GM12878 (cell line): ENCODE results near the gene ERVV-1. TPM values are rescaled to one million over a fixed set of nuclear protein-coding genes. Genes with fewer than 3 reads are reported as not detected.

Source experiments
- ATAC-seq: fragments of 200-7000 bp; cut with Tn5 transposase; 3 replicates; pipeline ENCODE4 v1.9.1; 2020; ENCODE audit warnings: mild to moderate bottlenecking, moderate library complexity
- BruUV-seq: library from RNA; stranded (reverse); fragments of 400-500 nt; replicated peaks from 2 replicates; lab custom pipeline; 2021; lab: Mats Ljungman, UMichigan
- CTCF ChIA-PET: fragments of 300-600 bp; sonication (Branson Sonifier 250); formaldehyde crosslinking; extraction: SDS; loops from one replicate; lab custom pipeline; 2021; ENCODE audit warnings: inconsistent platforms; lab: Yijun Ruan, JAX
- POLR2A ChIA-PET: fragments of 350-600 bp; formaldehyde crosslinking; extraction: SDS; loops from one replicate; lab custom pipeline; 2021; ENCODE audit warnings: inconsistent platforms; lab: Charles Lee
- RAD21 ChIA-PET: fragments of 300-600 bp; sonication (Branson Sonifier 250); formaldehyde crosslinking; loops from one replicate; lab custom pipeline; 2023; ENCODE audit warnings: antibody characterized with exemption; ENCODE audit not compliant: unreplicated experiment; lab: Charles Lee
- SMC1A ChIA-PET: fragments of 300-600 bp; sonication (Branson Sonifier 250); formaldehyde crosslinking; loops from one replicate; lab custom pipeline; 2023; ENCODE audit not compliant: unreplicated experiment, uncharacterized antibody; lab: Charles Lee
- DNase-seq: peaks from one replicate; pipeline ENCODE4 v3.0.0-alpha.2; 2011; ENCODE audit warnings: low read depth, low spot score
- FAIRE-seq: peaks from 3 replicates; lab custom pipeline; 2011; peaks lifted over from hg19 to GRCh38; lab: Jason Lieb, UNC
- H2AFZ ChIP-seq: 2 replicates; pipeline ENCODE4 v1.6.0; 2011; ENCODE audit warnings: low read depth, low read length, control low read depth; ENCODE audit not compliant: control insufficient read depth
- H3K27ac ChIP-seq: 2 replicates; pipeline ENCODE4 v1.5.1; 2011; ENCODE audit warnings: control low read depth; ENCODE audit not compliant: control insufficient read depth, insufficient read depth
- H3K27me3 ChIP-seq, 2 experiments: replicated peaks in 1 of 2; 2 replicates each; pipeline versions ENCODE4 v1.6.0 to v1.6.1; 2011; ENCODE audit warnings: low read length in 1 of 2; ENCODE audit not compliant: control insufficient read depth in 2 of 2, insufficient read depth in 2 of 2
- H3K36me3 ChIP-seq, 2 experiments: 2 replicates each; pipeline ENCODE4 v1.5.1; 2011; ENCODE audit warnings: low read length in 1 of 2; ENCODE audit not compliant: control insufficient read depth in 2 of 2, insufficient read depth in 2 of 2
- H3K4me1 ChIP-seq: 2 replicates; pipeline ENCODE4 v1.6.1; 2011; ENCODE audit warnings: mild to moderate bottlenecking, low read length, moderate library complexity, mixed read lengths; ENCODE audit not compliant: control insufficient read depth, insufficient read depth
- H3K4me2 ChIP-seq: 2 replicates; pipeline ENCODE4 v1.6.0; 2011; ENCODE audit warnings: control low read depth; ENCODE audit not compliant: control insufficient read depth, insufficient read depth
- H3K4me3 ChIP-seq: fragments of 200-600 bp; sonication (generic); 2 replicates; pipeline ENCODE4 v1.5.1; 2016
- H3K79me2 ChIP-seq: 2 replicates; pipeline ENCODE4 v1.6.0; 2011; ENCODE audit warnings: low read length; ENCODE audit not compliant: control insufficient read depth, insufficient read depth
- H3K9ac ChIP-seq: 2 replicates; pipeline ENCODE4 v1.8.0; 2011; ENCODE audit warnings: low read length, control low read depth, mixed read lengths; ENCODE audit not compliant: control insufficient read depth, insufficient read depth
- H3K9me3 ChIP-seq: replicated peaks from 3 replicates; pipeline ENCODE4 v1.5.1; 2011; ENCODE audit warnings: mild to moderate bottlenecking, low read length; ENCODE audit not compliant: control insufficient read depth, insufficient read depth
- H4K20me1 ChIP-seq: 2 replicates; pipeline ENCODE4 v1.6.0; 2011; ENCODE audit not compliant: control insufficient read depth, insufficient read depth
- ATF7 ChIP-seq: fragments of 450-650 bp; IDR thresholded peaks from 2 replicates; pipeline ENCODE4 v1.6.1; 2016; ENCODE audit warnings: low read depth, mild to moderate bottlenecking
- CREB1 ChIP-seq: IDR thresholded peaks from 2 replicates; pipeline ENCODE4 v1.6.1; 2012; ENCODE audit warnings: low read depth, mild to moderate bottlenecking, inconsistent platforms
- CREM ChIP-seq: IDR thresholded peaks from 2 replicates; pipeline ENCODE4 v1.6.1; 2014; ENCODE audit warnings: antibody characterized with exemption, low read depth
- E4F1 ChIP-seq: fragments of 450-650 bp; IDR thresholded peaks from 2 replicates; pipeline ENCODE4 v1.6.1; 2018; ENCODE audit warnings: borderline replicate concordance, mild to moderate bottlenecking; ENCODE audit not compliant: partially characterized antibody
- EGR1 ChIP-seq, 2 experiments: IDR thresholded peaks; 1 replicate in 1 of 2; 2 replicates in 1 of 2; pipeline ENCODE4 v1.6.1; 2011 to 2012; ENCODE audit warnings: low read depth in 2 of 2, low read length in 2 of 2, borderline replicate concordance in 1 of 2, mild to moderate bottlenecking in 1 of 2, moderate library complexity in 1 of 2
- KDM1A ChIP-seq: fragments of 200-600 bp; sonication (generic); IDR thresholded peaks from 2 replicates; pipeline ENCODE4 v1.6.1; 2016; ENCODE audit warnings: borderline replicate concordance
- PAX8 ChIP-seq: fragments of 450-650 bp; IDR thresholded peaks from 2 replicates; pipeline ENCODE4 v1.6.1; 2017; ENCODE audit warnings: mild to moderate bottlenecking, moderate library complexity
- POLR2AphosphoS5 ChIP-seq: IDR thresholded peaks from 2 replicates; pipeline ENCODE4 v1.6.1; 2011; ENCODE audit warnings: mild to moderate bottlenecking, low read length, inconsistent platforms
- SIX5 ChIP-seq: IDR thresholded peaks from 2 replicates; pipeline ENCODE4 v1.6.1; 2011; ENCODE audit warnings: mild to moderate bottlenecking, low read depth, low read length, moderate library complexity; ENCODE audit not compliant: severe bottlenecking
- SMARCA5 ChIP-seq: fragments of 450-650 bp; IDR thresholded peaks from 2 replicates; pipeline ENCODE4 v1.6.1; 2017; ENCODE audit warnings: mild to moderate bottlenecking
- STAT1 ChIP-seq: fragments of 450-650 bp; conservative IDR thresholded peaks from 2 replicates; pipeline ENCODE4 v1.6.1; 2014; ENCODE audit warnings: antibody characterized with exemption, mild to moderate bottlenecking
- TBL1XR1 ChIP-seq: IDR thresholded peaks from 2 replicates; pipeline ENCODE4 v1.6.1; 2012; ENCODE audit warnings: low read depth, low read length, improper control_type of control experiment
- ZNF274 ChIP-seq: IDR thresholded peaks from one replicate; pipeline ENCODE4 v1.8.0; 2011; ENCODE audit not compliant: insufficient read length, insufficient read depth
- WGBS: methylation state at CpG from one replicate; pipeline ENCODE4 v1.1.6; 2016; ENCODE audit warnings: low lambda C conversion rate; ENCODE audit not compliant: insufficient replicate concordance, insufficient coverage; ENCODE audit errors: missing lambda C conversion rate; 5-methylcytosine and 5-hydroxymethylcytosine counted together
- in situ Hi-C: fragments of 300-500 bp; cut with MboI; formaldehyde crosslinking; loops from 9 replicates; pipeline ENCODE4 v1.14.3; 2018; ENCODE audit warnings: mixed read lengths
- intact Hi-C: fragments of 100-400 bp; cut with micrococcal nuclease; formaldehyde crosslinking; loops from one replicate; pipeline ENCODE4 v1.14.2; 2022; ENCODE audit not compliant: unreplicated experiment
- polyA plus RNA-seq, 11 experiments: library from polyadenylated mRNA; depleted of rRNA in 4 of 11; unstranded in 6 of 11; stranded (reverse) in 5 of 11; fragments of >200 nt; fragmentation: Nextera tagmentation in 4 of 11; fragmentation: Illumina TruSeq in 1 of 11; extraction: Ambion mirVana in 4 of 11; extraction: Trizol in 1 of 11; gene quantifications; 1 replicate in 1 of 11; 2 replicates in 10 of 11; pipeline versions ENCODE4 v1.2.1 to v1.2.3, GENCODE V29; 2011 to 2016; ENCODE audit warnings: inconsistent platforms in 2 of 11, missing spikeins in 2 of 11, low read depth in 1 of 11
- total RNA-seq, 4 experiments: library from RNA; depleted of rRNA in 3 of 4; stranded (reverse); fragments of >200 nt in 3 of 4; fragmentation: Illumina TruSeq in 1 of 4; extraction: Trizol in 1 of 4; gene quantifications; 2 replicates each; pipeline versions ENCODE4 v1.2.1 to v1.2.3, GENCODE V29; 2013 to 2021
- TF ChIP-seq, protein P1 (sequence below): IDR thresholded peaks from 2 replicates; pipeline ENCODE4 v1.6.1; 2012; ENCODE audit warnings: low read depth, low read length, improper control_type of control experiment
- TF ChIP-seq, protein P2 (sequence below): fragments of 450-650 bp; IDR thresholded peaks from 2 replicates; pipeline ENCODE4 v1.6.1; 2017; ENCODE audit warnings: low read depth, mild to moderate bottlenecking, moderate library complexity
- TF ChIP-seq, protein P3 (sequence below): fragments of 150-350 bp; IDR thresholded peaks from 2 replicates; pipeline ENCODE4 v1.6.1; 2016; ENCODE audit warnings: low read depth, low read length
- TF ChIP-seq, protein P4 (sequence below): IDR thresholded peaks from 2 replicates; pipeline ENCODE4 v1.6.1; 2011; ENCODE audit warnings: low read depth, low read length, improper control_type of control experiment, borderline replicate concordance

ERVV-1 gene
- total and polyA plus RNA-seq, 10 of the 15 experiments (the other 5 are each of a cell fraction or from before 2014, with no cell fraction given) = 0.05 TPM; not detected in 9

- no peak for DNase-seq
- WGBS = 84% methylated on average over 7 of the region's 7 CpGs
- H3K27ac ChIP-seq = no peak overlapping the region
- no peak overlapping the region for H2AFZ ChIP-seq
- no peaks in the 10 kb centered on the region for H3K27me3 ChIP-seq
- no peak overlapping the region for H3K9ac ChIP-seq
- no peak overlapping the region for H3K4me3 ChIP-seq
- no peak for FAIRE-seq
- intact Hi-C loops (no loop called here), in situ Hi-C loops (no loop called here)
- SMC1A ChIA-PET = no interaction called here
- no peaks in the 10 kb centered on the region for H4K20me1 ChIP-seq
- RAD21 ChIA-PET = no interaction called here
- no peaks in the 10 kb centered on the region for H3K36me3 ChIP-seq
- BruUV-seq = no TSS peak
- H3K79me2 ChIP-seq = no peaks in the 10 kb centered on the region
- no peak overlapping the region for H3K4me2 ChIP-seq
- H3K9me3 ChIP-seq = peaks cover 2% of the 10 kb centered on the region; the same call in 1 of the 3 replicates
- H3K4me1 ChIP-seq = no peaks in the 10 kb centered on the region
- CTCF ChIA-PET = no interaction called here
- ATAC-seq = no peak
- POLR2A ChIA-PET = no interaction called here
- TF ChIP-seq STAT1 (no peak), POLR2AphosphoS5 (no peak), EGR1 (IDR thresholded peaks at IDR 0.05; ENCODE audit: borderline replicate concordance in 1 of 2, low read depth in 2 of 2, low read length in 2 of 2) (no peak), SMARCA5 (no peak), ATF7 (no peak), SIX5 (no peak), TBL1XR1 (no peak), KDM1A (no peak), CREM (no peak), PAX8 (no peak), CREB1 (no peak), E4F1 (no peak), ZNF274 (no peak)
- TF ChIP-seq, protein P1, sequence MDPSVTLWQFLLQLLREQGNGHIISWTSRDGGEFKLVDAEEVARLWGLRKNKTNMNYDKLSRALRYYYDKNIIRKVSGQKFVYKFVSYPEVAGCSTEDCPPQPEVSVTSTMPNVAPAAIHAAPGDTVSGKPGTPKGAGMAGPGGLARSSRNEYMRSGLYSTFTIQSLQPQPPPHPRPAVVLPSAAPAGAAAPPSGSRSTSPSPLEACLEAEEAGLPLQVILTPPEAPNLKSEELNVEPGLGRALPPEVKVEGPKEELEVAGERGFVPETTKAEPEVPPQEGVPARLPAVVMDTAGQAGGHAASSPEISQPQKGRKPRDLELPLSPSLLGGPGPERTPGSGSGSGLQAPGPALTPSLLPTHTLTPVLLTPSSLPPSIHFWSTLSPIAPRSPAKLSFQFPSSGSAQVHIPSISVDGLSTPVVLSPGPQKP = no peak
- TF ChIP-seq, protein P2, sequence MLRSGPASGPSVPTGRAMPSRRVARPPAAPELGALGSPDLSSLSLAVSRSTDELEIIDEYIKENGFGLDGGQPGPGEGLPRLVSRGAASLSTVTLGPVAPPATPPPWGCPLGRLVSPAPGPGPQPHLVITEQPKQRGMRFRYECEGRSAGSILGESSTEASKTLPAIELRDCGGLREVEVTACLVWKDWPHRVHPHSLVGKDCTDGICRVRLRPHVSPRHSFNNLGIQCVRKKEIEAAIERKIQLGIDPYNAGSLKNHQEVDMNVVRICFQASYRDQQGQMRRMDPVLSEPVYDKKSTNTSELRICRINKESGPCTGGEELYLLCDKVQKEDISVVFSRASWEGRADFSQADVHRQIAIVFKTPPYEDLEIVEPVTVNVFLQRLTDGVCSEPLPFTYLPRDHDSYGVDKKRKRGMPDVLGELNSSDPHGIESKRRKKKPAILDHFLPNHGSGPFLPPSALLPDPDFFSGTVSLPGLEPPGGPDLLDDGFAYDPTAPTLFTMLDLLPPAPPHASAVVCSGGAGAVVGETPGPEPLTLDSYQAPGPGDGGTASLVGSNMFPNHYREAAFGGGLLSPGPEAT = no peak
- TF ChIP-seq, protein P3, sequence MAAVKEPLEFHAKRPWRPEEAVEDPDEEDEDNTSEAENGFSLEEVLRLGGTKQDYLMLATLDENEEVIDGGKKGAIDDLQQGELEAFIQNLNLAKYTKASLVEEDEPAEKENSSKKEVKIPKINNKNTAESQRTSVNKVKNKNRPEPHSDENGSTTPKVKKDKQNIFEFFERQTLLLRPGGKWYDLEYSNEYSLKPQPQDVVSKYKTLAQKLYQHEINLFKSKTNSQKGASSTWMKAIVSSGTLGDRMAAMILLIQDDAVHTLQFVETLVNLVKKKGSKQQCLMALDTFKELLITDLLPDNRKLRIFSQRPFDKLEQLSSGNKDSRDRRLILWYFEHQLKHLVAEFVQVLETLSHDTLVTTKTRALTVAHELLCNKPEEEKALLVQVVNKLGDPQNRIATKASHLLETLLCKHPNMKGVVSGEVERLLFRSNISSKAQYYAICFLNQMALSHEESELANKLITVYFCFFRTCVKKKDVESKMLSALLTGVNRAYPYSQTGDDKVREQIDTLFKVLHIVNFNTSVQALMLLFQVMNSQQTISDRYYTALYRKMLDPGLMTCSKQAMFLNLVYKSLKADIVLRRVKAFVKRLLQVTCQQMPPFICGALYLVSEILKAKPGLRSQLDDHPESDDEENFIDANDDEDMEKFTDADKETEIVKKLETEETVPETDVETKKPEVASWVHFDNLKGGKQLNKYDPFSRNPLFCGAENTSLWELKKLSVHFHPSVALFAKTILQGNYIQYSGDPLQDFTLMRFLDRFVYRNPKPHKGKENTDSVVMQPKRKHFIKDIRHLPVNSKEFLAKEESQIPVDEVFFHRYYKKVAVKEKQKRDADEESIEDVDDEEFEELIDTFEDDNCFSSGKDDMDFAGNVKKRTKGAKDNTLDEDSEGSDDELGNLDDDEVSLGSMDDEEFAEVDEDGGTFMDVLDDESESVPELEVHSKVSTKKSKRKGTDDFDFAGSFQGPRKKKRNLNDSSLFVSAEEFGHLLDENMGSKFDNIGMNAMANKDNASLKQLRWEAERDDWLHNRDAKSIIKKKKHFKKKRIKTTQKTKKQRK = no peak
- TF ChIP-seq, protein P4, sequence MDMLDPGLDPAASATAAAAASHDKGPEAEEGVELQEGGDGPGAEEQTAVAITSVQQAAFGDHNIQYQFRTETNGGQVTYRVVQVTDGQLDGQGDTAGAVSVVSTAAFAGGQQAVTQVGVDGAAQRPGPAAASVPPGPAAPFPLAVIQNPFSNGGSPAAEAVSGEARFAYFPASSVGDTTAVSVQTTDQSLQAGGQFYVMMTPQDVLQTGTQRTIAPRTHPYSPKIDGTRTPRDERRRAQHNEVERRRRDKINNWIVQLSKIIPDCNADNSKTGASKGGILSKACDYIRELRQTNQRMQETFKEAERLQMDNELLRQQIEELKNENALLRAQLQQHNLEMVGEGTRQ = no peak
Measured at GRCh38 chr19:52995711-52996110, 18.0 kb upstream of the ERVV-1 start.
